ENCODE measurements around the gene OMD. TPM values are rescaled to one million over a fixed set of nuclear protein-coding genes. Genes with fewer than 3 reads are reported as not detected.

OMD gene
- total RNA-seq, 1 donor from 2014 or later = not detected

DNA sequence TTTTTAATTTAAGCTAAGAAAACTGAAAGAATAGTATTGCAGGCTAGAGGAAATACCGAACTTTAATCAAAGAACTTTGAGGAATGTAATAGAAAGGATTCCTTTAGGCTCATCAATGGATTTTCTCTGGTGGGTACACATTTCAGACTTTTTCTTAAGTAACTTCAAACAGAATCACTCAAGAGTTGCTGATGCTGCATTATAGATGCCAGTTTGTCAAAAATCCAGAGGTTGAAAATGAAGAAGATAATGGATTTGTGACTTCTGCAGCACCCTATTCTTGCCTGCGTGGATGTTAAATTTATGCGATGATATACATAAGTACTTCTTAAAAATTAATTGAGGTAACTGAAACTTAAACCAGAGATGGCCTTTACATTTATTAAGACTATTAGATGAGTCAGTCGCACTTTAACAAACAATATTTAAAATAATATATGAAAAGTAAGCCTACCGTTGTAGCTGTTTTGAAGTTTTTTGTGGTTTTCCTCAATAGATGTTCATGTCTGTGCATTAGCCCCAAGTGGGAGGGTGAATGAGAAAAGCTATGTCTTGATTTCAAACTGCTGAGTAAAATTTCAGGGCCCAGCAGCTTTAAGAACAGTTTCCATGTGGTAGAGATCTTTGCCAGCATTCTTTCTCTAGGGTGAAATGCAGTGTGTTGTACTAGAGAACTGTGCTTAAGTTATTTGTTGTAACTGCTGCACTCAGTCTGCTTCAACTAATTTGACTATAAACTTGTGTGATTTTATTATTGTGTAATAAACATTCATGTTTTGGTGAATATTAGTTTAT lies 20.0 kb downstream of the OMD start, which contains the start of gene OGN:
Gene OGN (minus strand): TSS at position 537 of the 795 bp plus-strand sequence. CDS start 1,171 bp downstream, outside the sequence.
- no peaks in the 10 kb centered on the region for H3K36me3 ChIP-seq (ENCODE audit: control insufficient read depth, insufficient read depth, low read length)
- FAIRE-seq = no peak
- no peak for DNase-seq (ENCODE audit: low read depth)
- H3K4me3 ChIP-seq (ENCODE audit: low read depth, low read length) = no peak within 1 kb of the TSS
- TF ChIP-seq, protein P1, sequence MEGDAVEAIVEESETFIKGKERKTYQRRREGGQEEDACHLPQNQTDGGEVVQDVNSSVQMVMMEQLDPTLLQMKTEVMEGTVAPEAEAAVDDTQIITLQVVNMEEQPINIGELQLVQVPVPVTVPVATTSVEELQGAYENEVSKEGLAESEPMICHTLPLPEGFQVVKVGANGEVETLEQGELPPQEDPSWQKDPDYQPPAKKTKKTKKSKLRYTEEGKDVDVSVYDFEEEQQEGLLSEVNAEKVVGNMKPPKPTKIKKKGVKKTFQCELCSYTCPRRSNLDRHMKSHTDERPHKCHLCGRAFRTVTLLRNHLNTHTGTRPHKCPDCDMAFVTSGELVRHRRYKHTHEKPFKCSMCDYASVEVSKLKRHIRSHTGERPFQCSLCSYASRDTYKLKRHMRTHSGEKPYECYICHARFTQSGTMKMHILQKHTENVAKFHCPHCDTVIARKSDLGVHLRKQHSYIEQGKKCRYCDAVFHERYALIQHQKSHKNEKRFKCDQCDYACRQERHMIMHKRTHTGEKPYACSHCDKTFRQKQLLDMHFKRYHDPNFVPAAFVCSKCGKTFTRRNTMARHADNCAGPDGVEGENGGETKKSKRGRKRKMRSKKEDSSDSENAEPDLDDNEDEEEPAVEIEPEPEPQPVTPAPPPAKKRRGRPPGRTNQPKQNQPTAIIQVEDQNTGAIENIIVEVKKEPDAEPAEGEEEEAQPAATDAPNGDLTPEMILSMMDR (IDR thresholded peaks at IDR 0.05; ENCODE audit: insufficient read depth, low read length, severe bottlenecking) = no peak
- no peaks in the 10 kb centered on the region for H3K27me3 ChIP-seq (ENCODE audit: control insufficient read depth, insufficient read depth, low read length)

DNA sequence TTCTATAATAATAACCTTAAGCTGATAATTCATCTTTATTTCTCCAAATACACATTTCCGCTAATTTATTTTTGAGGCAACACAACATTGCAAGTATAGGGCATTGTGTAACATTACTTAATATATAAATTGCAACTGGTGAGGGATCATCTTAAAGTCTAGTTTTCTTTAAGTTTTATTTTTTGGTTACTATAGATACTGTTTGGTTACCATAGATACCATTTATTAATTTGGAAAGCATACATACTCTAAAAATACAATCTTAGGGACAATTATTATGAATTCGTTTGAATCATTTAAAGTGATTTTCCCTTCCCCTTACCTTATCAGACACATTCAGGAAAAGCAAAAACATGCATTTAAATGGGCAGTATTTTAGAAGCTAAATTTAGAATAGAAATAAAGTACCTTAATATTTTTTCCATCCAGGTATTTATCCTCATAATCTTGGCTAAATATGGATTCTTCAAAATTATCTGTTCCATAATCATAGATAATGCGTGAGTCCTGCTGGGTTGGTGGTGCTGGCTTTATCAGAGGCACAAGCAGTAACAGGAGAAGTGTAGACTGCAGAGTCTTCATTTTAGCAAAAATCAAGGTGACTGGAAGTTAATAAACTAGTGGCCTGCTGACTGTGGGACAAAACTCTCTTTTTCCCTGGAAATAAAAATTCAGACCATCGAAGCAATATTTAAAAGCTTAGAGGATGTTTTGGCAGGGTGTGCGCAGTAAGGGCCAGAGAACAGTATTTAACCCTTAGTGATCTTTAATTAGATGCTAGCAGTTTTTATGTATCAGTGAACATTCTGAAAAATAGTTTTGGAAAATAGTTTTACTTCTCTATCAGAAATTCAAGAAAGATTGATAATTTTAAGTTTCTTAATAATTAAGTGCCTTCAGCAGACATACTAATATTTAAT lies 21.2 kb downstream of the OMD start:
- H3K36me3 ChIP-seq (ENCODE audit: control insufficient read depth, insufficient read depth, low read length) = no peaks in the 10 kb centered on the region
- no peak overlapping the region for H3K4me3 ChIP-seq (ENCODE audit: low read depth, low read length)
- FAIRE-seq (no peak), DNase-seq (ENCODE audit: low read depth) (no peak)
- no peaks in the 10 kb centered on the region for H3K27me3 ChIP-seq (ENCODE audit: control insufficient read depth, insufficient read depth, low read length)
- TF ChIP-seq, protein P1 (IDR thresholded peaks at IDR 0.05; ENCODE audit: insufficient read depth, low read length, severe bottlenecking) = no peak

DNA sequence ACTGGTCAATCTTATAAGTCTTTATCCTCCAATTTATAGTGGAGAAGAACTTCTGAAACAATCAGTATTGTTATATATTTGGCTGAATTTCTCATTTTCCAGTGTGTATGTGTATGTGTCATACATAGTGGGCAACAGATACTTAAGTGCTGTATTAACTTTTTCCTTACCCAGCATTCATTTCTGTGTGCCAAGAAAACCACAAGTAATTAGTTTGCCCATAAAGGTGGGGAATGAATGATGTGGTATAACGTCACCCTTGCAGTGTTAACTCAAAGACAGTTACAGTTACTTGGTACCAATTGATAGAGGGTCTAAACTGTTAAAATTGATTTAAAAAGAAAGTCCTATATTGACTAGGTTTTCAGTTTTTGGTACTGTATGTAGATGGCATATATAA lies 21.9 kb downstream of the OMD start:
- Histone ChIP-seq H3K4me3 (ENCODE audit: low read depth, low read length) (no peak overlapping the region), H3K27me3 (ENCODE audit: control insufficient read depth, insufficient read depth, low read length) (no peaks in the 10 kb centered on the region), H3K36me3 (ENCODE audit: control insufficient read depth, insufficient read depth, low read length) (no peaks in the 10 kb centered on the region)
- DNase-seq (ENCODE audit: low read depth) (no peak), FAIRE-seq (no peak)
- TF ChIP-seq, protein P1 (IDR thresholded peaks at IDR 0.05; ENCODE audit: insufficient read depth, low read length, severe bottlenecking) = no peak

DNA sequence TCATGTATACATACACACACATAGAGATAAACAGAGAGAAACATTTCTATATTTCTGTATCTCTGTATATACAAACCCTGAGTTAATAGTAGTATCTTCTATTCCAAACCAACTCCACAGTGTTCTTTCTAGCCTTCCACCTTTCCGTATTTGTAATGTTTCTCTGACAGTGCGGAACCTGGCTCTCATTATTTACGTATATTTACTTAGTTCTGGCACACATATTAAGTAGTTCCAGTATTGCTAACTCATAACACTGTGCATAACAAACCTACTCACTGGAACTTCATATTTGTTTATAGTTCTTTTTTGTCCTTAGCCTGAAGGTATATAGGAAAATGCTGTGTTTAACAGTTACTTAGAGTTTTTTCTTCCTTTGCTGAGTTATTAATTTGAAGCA lies 26.4 kb downstream of the OMD start:
- Histone ChIP-seq H3K36me3 (ENCODE audit: control insufficient read depth, insufficient read depth, low read length) (no peaks in the 10 kb centered on the region), H3K4me3 (ENCODE audit: low read depth, low read length) (no peak overlapping the region), H3K27me3 (ENCODE audit: control insufficient read depth, insufficient read depth, low read length) (no peaks in the 10 kb centered on the region)
- TF ChIP-seq, protein P1 (IDR thresholded peaks at IDR 0.05; ENCODE audit: insufficient read depth, low read length, severe bottlenecking) = no peak
- FAIRE-seq (no peak), DNase-seq (ENCODE audit: low read depth) (no peak)

DNA sequence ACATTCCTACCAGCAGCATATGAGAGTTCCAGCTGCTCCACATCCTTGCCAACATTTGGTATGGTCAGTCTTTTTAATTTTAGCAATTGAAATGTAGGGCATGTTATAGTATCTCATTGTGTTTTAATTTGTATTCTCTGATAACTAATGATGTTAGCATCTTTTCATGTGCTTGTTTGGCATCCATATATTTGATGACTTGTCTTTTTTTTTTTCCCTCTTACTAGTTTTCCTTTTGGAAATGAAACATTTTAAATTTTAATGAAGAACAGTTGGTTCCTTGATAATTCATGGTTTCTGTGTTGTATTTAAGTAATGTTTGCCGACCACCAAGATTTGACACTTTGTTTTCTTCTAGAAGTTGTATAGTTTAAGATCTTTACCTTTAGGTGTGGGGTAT lies 28.7 kb downstream of the OMD start:
- no peak overlapping the region for H3K4me3 ChIP-seq (ENCODE audit: low read depth, low read length)
- FAIRE-seq = no peak
- TF ChIP-seq, protein P1 (IDR thresholded peaks at IDR 0.05; ENCODE audit: insufficient read depth, low read length, severe bottlenecking) = no peak
- no peak for DNase-seq (ENCODE audit: low read depth)
- H3K36me3 ChIP-seq (ENCODE audit: control insufficient read depth, insufficient read depth, low read length) = no peaks in the 10 kb centered on the region
- no peaks in the 10 kb centered on the region for H3K27me3 ChIP-seq (ENCODE audit: control insufficient read depth, insufficient read depth, low read length)
